ENCODE data around the gene GUCY2D. TPM values are rescaled to one million over a fixed set of nuclear protein-coding genes. Genes with fewer than 3 reads are reported as not detected.

GUCY2D gene
- total and polyA plus RNA-seq, 10 donors: 0.03 to 0.43 (median 0.07) TPM; not detected in 7

DNA sequence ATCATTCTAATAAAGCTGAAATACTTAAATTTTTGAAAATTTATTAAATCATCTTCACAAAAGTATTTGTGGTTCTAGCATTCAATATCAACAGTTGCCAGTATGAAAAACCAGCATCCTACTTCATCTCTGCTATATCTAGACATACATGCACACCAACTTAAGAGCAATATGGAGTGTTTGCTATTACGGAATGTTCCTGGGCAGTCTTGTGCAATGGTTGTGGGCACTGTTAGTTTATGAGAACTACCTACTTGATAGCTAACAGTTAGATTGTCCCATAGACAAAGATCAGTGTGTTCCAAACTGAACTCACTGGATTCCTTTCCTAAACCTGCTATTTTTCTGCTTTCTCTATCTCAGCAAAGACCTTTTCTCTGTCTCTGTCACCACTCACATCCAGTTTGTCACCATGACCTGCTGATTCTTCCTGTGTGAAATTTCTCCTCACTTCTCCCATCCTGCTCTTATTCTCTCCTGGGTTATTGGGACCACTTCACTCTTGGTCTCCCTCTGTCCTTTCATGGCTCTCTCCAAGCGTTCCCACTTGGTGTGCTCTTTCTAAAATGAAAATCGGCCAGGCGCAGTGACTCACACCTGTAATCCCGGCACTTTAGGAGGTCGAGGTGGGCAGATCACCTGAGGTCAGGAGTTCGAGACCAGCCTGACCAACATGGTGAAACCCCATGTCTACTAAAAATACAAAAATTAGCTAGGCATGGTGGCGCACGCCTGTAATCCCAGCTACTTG is 42.7 kb upstream of the GUCY2D start:
- WGBS, 5 donors: 82 to 93% (median 86%) methylated on average over 9 of the region's 9 CpGs
- intact Hi-C loops (cut with DNase I; ENCODE audit: low total_unique reads): no loop called here
- no peak for DNase-seq
- H3K27me3 ChIP-seq (replicated peaks in 1 of 7): peaks cover 0 to 23% (median 5%) of the 10 kb centered on the region in 7 donors
- TF ChIP-seq POLR2AphosphoS5 (IDR thresholded peaks at IDR 0.05) (no peak), POLR2A (IDR thresholded peaks at IDR 0.05) (no peak)
- TF ChIP-seq, protein P1, sequence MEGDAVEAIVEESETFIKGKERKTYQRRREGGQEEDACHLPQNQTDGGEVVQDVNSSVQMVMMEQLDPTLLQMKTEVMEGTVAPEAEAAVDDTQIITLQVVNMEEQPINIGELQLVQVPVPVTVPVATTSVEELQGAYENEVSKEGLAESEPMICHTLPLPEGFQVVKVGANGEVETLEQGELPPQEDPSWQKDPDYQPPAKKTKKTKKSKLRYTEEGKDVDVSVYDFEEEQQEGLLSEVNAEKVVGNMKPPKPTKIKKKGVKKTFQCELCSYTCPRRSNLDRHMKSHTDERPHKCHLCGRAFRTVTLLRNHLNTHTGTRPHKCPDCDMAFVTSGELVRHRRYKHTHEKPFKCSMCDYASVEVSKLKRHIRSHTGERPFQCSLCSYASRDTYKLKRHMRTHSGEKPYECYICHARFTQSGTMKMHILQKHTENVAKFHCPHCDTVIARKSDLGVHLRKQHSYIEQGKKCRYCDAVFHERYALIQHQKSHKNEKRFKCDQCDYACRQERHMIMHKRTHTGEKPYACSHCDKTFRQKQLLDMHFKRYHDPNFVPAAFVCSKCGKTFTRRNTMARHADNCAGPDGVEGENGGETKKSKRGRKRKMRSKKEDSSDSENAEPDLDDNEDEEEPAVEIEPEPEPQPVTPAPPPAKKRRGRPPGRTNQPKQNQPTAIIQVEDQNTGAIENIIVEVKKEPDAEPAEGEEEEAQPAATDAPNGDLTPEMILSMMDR (IDR thresholded peaks at IDR 0.05 in 8 of 11, conservative IDR thresholded peaks at IDR 0.05 in 3 of 11): no peak
- no peaks in the 10 kb centered on the region for H3K36me3 ChIP-seq
- peak overlapping the region in 4 of 8 donors; percentile 3 to 69 (median 56) for H3K27ac ChIP-seq
- no peak overlapping the region for H3K4me3 ChIP-seq
- H3K4me1 ChIP-seq: peaks cover 0 to 11% (median 0%) of the 10 kb centered on the region in 6 donors
- no peaks in the 10 kb centered on the region for H3K9me3 ChIP-seq

- peaks cover 0 to 23% (median 5%) of the 10 kb centered on the region in 7 donors for H3K27me3 ChIP-seq (replicated peaks in 1 of 7)
- TF ChIP-seq POLR2AphosphoS5 (IDR thresholded peaks at IDR 0.05) (no peak), POLR2A (IDR thresholded peaks at IDR 0.05) (no peak)
- TF ChIP-seq, protein P1 (IDR thresholded peaks at IDR 0.05 in 8 of 11, conservative IDR thresholded peaks at IDR 0.05 in 3 of 11): no peak
- DNase-seq: no peak
- H3K9me3 ChIP-seq: no peaks in the 10 kb centered on the region
- H3K4me1 ChIP-seq: peaks cover 0 to 4% (median 0%) of the 10 kb centered on the region in 6 donors
- intact Hi-C loops (cut with DNase I; ENCODE audit: low total_unique reads): no loop called here
- H3K36me3 ChIP-seq: no peaks in the 10 kb centered on the region
- H3K4me3 ChIP-seq: no peak overlapping the region
- 38 to 69% (median 46%) methylated on average over 2 of the region's 2 CpGs for WGBS, 5 donors
- H3K27ac ChIP-seq: no peak overlapping the region
These were observed 41.0 kb upstream of the GUCY2D start for GRCh38 chr17:7961421-7961820.

- peaks cover 0 to 7% (median 0%) of the 10 kb centered on the region in 6 donors for H3K4me1 ChIP-seq
- no peaks in the 10 kb centered on the region for H3K36me3 ChIP-seq
- TF ChIP-seq POLR2A (IDR thresholded peaks at IDR 0.05): no peak
- TF ChIP-seq POLR2AphosphoS5 (IDR thresholded peaks at IDR 0.05): no peak
- TF ChIP-seq, protein P1 (IDR thresholded peaks at IDR 0.05 in 8 of 11, conservative IDR thresholded peaks at IDR 0.05 in 3 of 11): no peak
- H3K4me3 ChIP-seq: no peak overlapping the region
- H3K27me3 ChIP-seq (replicated peaks in 1 of 7): peaks cover 0 to 13% (median 0%) of the 10 kb centered on the region in 7 donors
- no peak overlapping the region for H3K27ac ChIP-seq
- DNase-seq: no peak
- WGBS, 5 donors: 37 to 65% (median 45%) methylated on average over 2 of the region's 2 CpGs
- intact Hi-C loops (cut with DNase I; ENCODE audit: low total_unique reads): no loop called here
- H3K9me3 ChIP-seq: no peaks in the 10 kb centered on the region
These were observed 34.7 kb upstream of the GUCY2D start for GRCh38 chr17:7967751-7968150.

DNA sequence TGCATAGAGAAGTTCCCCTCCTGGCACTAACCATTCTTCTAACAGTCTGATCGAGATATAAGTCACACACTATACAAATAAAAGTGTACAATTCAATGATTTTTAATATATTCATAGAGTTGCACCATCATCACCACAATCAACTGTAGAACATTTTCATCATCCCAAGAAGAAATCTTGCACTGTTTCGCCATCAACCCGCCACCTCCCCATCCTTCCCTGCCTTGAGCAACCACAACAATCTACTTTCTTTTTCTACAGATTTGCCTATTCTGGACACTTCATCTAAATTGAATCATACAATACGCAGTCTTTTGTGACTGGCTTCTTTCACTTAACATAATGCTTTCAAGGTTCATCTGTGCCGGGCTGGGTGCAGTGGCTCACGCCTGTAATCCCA is 33.0 kb upstream of the GUCY2D start:
- intact Hi-C loops (cut with DNase I; ENCODE audit: low total_unique reads): no loop called here
- no peak overlapping the region for H3K4me3 ChIP-seq
- TF ChIP-seq POLR2AphosphoS5 (IDR thresholded peaks at IDR 0.05) (peak in 1 of 3 donors; percentile 43), POLR2A (IDR thresholded peaks at IDR 0.05) (no peak)
- H3K4me1 ChIP-seq: peaks cover 0 to 7% (median 0%) of the 10 kb centered on the region in 6 donors
- no peak for DNase-seq
- H3K9me3 ChIP-seq: peaks cover 0 to 8% (median 8%) of the 10 kb centered on the region in 8 donors
- 43 to 82% (median 67%) methylated on average over 6 of the region's 6 CpGs for WGBS, 5 donors
- peaks cover 0 to 12% (median 0%) of the 10 kb centered on the region in 7 donors for H3K27me3 ChIP-seq (replicated peaks in 1 of 7)
- no peaks in the 10 kb centered on the region for H3K36me3 ChIP-seq
- peak overlapping the region in 3 of 8 donors; percentile 74 to 79 (median 78) for H3K27ac ChIP-seq
